Panc1 (cell line): ENCODE measurements around the gene TMEM129. TPM values are rescaled to one million over a fixed set of nuclear protein-coding genes. Genes with fewer than 3 reads are reported as not detected.

Experiments used
- ATAC-seq: fragments of 200-7000 bp; cut with Tn5 transposase; 2 replicates; pipeline ENCODE4 v1.9.1; 2020; ENCODE audit warnings: mild to moderate bottlenecking, moderate library complexity
- BruUV-seq: library from RNA; stranded (reverse); fragments of 400-500 nt; replicated peaks from 2 replicates; lab custom pipeline; 2021; lab: Mats Ljungman, UMichigan
- CTCF ChIA-PET: fragments of 300-600 bp; sonication (Branson Sonifier 250); formaldehyde crosslinking; loops from one replicate; lab custom pipeline; 2022; ENCODE audit warnings: antibody characterized with exemption; lab: Charles Lee
- POLR2A ChIA-PET: fragments of 300-600 bp; sonication (Branson Sonifier 250); formaldehyde crosslinking; loops from one replicate; lab custom pipeline; 2022; ENCODE audit warnings: antibody characterized with exemption; lab: Charles Lee
- DNase-seq: peaks from one replicate; pipeline ENCODE4 v3.0.0-alpha.2; 2010; ENCODE audit warnings: low read depth, low spot score
- H3K27ac ChIP-seq: 2 replicates; pipeline ENCODE4 v1.5.1; 2011; ENCODE audit warnings: mild to moderate bottlenecking, low read length, inconsistent platforms
- H3K27me3 ChIP-seq: fragments of 200-500 bp; sonication (Bioruptor generic); 2 replicates; pipeline ENCODE4 v1.6.0; 2014; ENCODE audit warnings: low read length, inconsistent platforms; ENCODE audit not compliant: control insufficient read depth, insufficient read depth
- H3K36me3 ChIP-seq: fragments of 200-500 bp; sonication (Bioruptor generic); 2 replicates; pipeline ENCODE4 v1.5.1; 2014; ENCODE audit warnings: inconsistent platforms, mild to moderate bottlenecking, low read length, moderate library complexity; ENCODE audit not compliant: control insufficient read depth, insufficient read depth
- H3K4me1 ChIP-seq: 2 replicates; pipeline ENCODE4 v1.5.1; 2011; ENCODE audit warnings: inconsistent platforms, mild to moderate bottlenecking, low read length, moderate library complexity; ENCODE audit not compliant: control insufficient read depth, insufficient read depth
- H3K4me3 ChIP-seq, 2 experiments: 2 replicates each; pipeline ENCODE4 v1.5.1; 2011 to 2012; ENCODE audit warnings: low read depth in 2 of 2, low read length in 2 of 2, mild to moderate bottlenecking in 2 of 2, inconsistent platforms in 1 of 2, moderate library complexity in 1 of 2
- H3K9me3 ChIP-seq: fragments of 200-500 bp; sonication (Bioruptor generic); 2 replicates; pipeline ENCODE4 v1.5.1; 2014; ENCODE audit warnings: low read depth, mild to moderate bottlenecking, inconsistent platforms, low read length, moderate library complexity; ENCODE audit not compliant: control insufficient read depth, insufficient read depth
- POLR2AphosphoS5 ChIP-seq: IDR thresholded peaks from 2 replicates; pipeline ENCODE4 v1.6.1; 2012; ENCODE audit warnings: mild to moderate bottlenecking, low read depth, low read length, moderate library complexity
- SIN3A ChIP-seq: IDR thresholded peaks from 2 replicates; pipeline ENCODE4 v1.6.1; 2012; ENCODE audit warnings: low read depth, mild to moderate bottlenecking, low read length, moderate library complexity, borderline replicate concordance; ENCODE audit not compliant: insufficient read depth
- TCF7L2 ChIP-seq: IDR thresholded peaks from 2 replicates; pipeline ENCODE4 v1.6.1; 2011; ENCODE audit warnings: mild to moderate bottlenecking, low read depth, low read length, inconsistent platforms
- in situ Hi-C: cut with HindIII; loops from 2 replicates; pipeline ENCODE4 v1.10.0; 2016; ENCODE audit warnings: low sequenced_read_pairs, low pct_unique_long_range_greater_than_20kb
- intact Hi-C: fragments of 100-400 bp; cut with micrococcal nuclease; formaldehyde crosslinking; loops from one replicate; pipeline ENCODE4 v1.10.0; 2022; ENCODE audit not compliant: unreplicated experiment
- total RNA-seq: library from RNA; stranded (reverse); gene quantifications from one replicate; pipeline ENCODE4 v1.2.1, GENCODE V29; 2021; ENCODE audit not compliant: unreplicated experiment
- TF ChIP-seq, protein P1 (sequence below), 2 experiments: IDR thresholded peaks; 2 replicates each; pipeline ENCODE4 v1.6.1; 2011 to 2012; ENCODE audit warnings: low read depth in 2 of 2, control low read depth in 1 of 2, low read length in 1 of 2, mild to moderate bottlenecking in 1 of 2, moderate library complexity in 1 of 2; ENCODE audit not compliant: insufficient read depth in 1 of 2
- TF ChIP-seq, protein P2 (sequence below): fragments of 450-650 bp; IDR thresholded peaks from 2 replicates; pipeline ENCODE4 v1.5.1; 2017; ENCODE audit warnings: mild to moderate bottlenecking

TMEM129 gene
- total RNA-seq, 1 experiment from 2014 or later: 32.6 TPM

DNA sequence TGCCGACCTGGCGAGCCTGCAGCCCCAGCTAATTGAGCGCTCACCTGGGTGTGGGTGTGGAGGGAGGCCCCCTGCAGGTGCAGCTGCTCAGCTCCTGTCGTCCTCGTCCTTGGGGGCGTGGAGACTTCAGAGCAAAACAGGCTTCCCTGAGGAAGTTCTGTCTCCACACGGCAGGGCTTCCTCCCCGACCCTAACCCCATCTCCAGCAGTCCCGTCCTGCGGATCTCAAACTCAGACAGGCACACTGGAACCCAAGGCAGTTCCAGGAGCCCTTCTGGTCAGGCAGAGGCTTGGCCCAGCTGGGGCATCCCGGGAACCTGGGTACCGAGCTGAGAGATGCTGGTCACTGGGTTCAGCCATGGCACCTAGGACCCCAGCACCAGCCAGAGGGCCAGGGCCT, 24.6 kb upstream of the TMEM129 start:
- peak; percentile 9; the same call in 1 of the 2 replicates for ATAC-seq

DNA sequence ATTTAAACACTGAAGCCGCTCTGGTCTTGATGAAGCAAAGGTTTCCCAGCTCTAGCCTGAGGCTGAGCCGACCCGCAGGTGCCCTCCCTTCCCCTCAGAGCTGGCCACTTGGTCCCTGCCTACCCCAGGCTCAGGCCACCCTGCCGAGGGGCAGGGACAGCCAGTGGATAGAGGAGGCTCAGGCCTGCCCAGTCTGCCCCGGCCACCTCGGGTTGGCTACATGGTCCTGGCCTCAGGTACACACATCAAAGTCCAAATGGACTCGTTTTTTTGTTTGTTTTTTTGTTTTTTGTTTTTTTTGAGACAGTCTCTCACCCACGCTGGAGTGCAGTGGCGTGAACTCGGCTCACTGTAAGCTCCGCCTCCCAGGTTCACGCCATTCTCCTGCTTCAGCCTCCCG, 24.0 kb upstream of the TMEM129 start:
- H3K4me3 ChIP-seq: no peak overlapping the region
- no peaks in the 10 kb centered on the region for H3K27me3 ChIP-seq
- ATAC-seq (no peak), DNase-seq (no peak)
- no peaks in the 10 kb centered on the region for H3K9me3 ChIP-seq
- intact Hi-C loops (no loop called here), in situ Hi-C loops (no loop called here)
- BruUV-seq: no TSS peak
- peaks cover 3% of the 10 kb centered on the region; the same call in 1 of the 2 replicates for H3K4me1 ChIP-seq
- TF ChIP-seq SIN3A (no peak), POLR2AphosphoS5 (no peak), TCF7L2 (no peak)
- TF ChIP-seq, protein P1, sequence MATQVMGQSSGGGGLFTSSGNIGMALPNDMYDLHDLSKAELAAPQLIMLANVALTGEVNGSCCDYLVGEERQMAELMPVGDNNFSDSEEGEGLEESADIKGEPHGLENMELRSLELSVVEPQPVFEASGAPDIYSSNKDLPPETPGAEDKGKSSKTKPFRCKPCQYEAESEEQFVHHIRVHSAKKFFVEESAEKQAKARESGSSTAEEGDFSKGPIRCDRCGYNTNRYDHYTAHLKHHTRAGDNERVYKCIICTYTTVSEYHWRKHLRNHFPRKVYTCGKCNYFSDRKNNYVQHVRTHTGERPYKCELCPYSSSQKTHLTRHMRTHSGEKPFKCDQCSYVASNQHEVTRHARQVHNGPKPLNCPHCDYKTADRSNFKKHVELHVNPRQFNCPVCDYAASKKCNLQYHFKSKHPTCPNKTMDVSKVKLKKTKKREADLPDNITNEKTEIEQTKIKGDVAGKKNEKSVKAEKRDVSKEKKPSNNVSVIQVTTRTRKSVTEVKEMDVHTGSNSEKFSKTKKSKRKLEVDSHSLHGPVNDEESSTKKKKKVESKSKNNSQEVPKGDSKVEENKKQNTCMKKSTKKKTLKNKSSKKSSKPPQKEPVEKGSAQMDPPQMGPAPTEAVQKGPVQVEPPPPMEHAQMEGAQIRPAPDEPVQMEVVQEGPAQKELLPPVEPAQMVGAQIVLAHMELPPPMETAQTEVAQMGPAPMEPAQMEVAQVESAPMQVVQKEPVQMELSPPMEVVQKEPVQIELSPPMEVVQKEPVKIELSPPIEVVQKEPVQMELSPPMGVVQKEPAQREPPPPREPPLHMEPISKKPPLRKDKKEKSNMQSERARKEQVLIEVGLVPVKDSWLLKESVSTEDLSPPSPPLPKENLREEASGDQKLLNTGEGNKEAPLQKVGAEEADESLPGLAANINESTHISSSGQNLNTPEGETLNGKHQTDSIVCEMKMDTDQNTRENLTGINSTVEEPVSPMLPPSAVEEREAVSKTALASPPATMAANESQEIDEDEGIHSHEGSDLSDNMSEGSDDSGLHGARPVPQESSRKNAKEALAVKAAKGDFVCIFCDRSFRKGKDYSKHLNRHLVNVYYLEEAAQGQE (IDR thresholded peaks at IDR 0.05; ENCODE audit: insufficient read depth in 1 of 2, low read depth in 2 of 2, low read length in 1 of 2): no peak
- TF ChIP-seq, protein P2, sequence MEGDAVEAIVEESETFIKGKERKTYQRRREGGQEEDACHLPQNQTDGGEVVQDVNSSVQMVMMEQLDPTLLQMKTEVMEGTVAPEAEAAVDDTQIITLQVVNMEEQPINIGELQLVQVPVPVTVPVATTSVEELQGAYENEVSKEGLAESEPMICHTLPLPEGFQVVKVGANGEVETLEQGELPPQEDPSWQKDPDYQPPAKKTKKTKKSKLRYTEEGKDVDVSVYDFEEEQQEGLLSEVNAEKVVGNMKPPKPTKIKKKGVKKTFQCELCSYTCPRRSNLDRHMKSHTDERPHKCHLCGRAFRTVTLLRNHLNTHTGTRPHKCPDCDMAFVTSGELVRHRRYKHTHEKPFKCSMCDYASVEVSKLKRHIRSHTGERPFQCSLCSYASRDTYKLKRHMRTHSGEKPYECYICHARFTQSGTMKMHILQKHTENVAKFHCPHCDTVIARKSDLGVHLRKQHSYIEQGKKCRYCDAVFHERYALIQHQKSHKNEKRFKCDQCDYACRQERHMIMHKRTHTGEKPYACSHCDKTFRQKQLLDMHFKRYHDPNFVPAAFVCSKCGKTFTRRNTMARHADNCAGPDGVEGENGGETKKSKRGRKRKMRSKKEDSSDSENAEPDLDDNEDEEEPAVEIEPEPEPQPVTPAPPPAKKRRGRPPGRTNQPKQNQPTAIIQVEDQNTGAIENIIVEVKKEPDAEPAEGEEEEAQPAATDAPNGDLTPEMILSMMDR: no peak
- H3K27ac ChIP-seq: no peak overlapping the region
- CTCF ChIA-PET: interaction anchor here (0.5 to 0.7 kb wide), 2 partner anchors 64 to 404 kb away, joined by 4 to 5 read pairs; no protein-coding TSS in a partner anchor
- no peaks in the 10 kb centered on the region for H3K36me3 ChIP-seq
- POLR2A ChIA-PET: interaction anchor here (0.7 kb wide), 1 partner anchor 12 kb away, joined by 4 read pairs; no protein-coding TSS in a partner anchor

More for the DNA sequence above, 24.6 kb upstream of the TMEM129 start:
- Histone ChIP-seq H3K27ac (no peak overlapping the region), H3K4me1 (peaks cover 3% of the 10 kb centered on the region; the same call in 1 of the 2 replicates), H3K4me3 (no peak overlapping the region), H3K36me3 (no peaks in the 10 kb centered on the region), H3K27me3 (no peaks in the 10 kb centered on the region), H3K9me3 (no peaks in the 10 kb centered on the region)
- no TSS peak for BruUV-seq
- intact Hi-C loops: no loop called here
- DNase-seq: no peak
- CTCF ChIA-PET: interaction anchor here (0.5 to 0.7 kb wide), 2 partner anchors 64 to 405 kb away, joined by 4 to 5 read pairs; no protein-coding TSS in a partner anchor
- in situ Hi-C loops: no loop called here
- TF ChIP-seq SIN3A (no peak), TCF7L2 (no peak), POLR2AphosphoS5 (no peak)
- TF ChIP-seq, protein P1 (IDR thresholded peaks at IDR 0.05; ENCODE audit: insufficient read depth in 1 of 2, low read depth in 2 of 2, low read length in 1 of 2): no peak
- POLR2A ChIA-PET: interaction anchor here (0.7 kb wide), 1 partner anchor 13 kb away, joined by 4 read pairs; no protein-coding TSS in a partner anchor
